ENCODE measurements around the gene THAP12. TPM values are rescaled to one million over a fixed set of nuclear protein-coding genes. Genes with fewer than 3 reads are reported as not detected.
A peak's percentile ranks its signal among the peaks of the same experiment; 100 is the strongest.

Gene THAP12
- total RNA-seq, 1 donor from 2014 or later: 48.5 TPM

- DNase-seq: peak; percentile 42
Observed at GRCh38 chr11:76303399-76303798, 77.5 kb downstream of the THAP12 start.

- no peak for DNase-seq
Observed at GRCh38 chr11:76302996-76303395, 77.9 kb downstream of the THAP12 start.

Small RNAs within 50 kb of the gene (small RNA-seq; reads per million reads assigned to genes)
- gene RF00019 (ENCODE audit: low replicate concordance): not detected

Other genes with a start within 250 kb of the THAP12 start
- 33.0 TPM for gene WNT11, start 174.6 kb downstream of the THAP12 start, total RNA-seq
- gene GVQW3, start 191 bp upstream of the THAP12 start, total RNA-seq: 5.2 TPM
- gene EMSY, start 63.9 kb upstream of the THAP12 start, total RNA-seq: 27.4 TPM